Measurements from ENCODE around the gene RASSF9. TPM values are rescaled to one million over a fixed set of nuclear protein-coding genes. Genes with fewer than 3 reads are reported as not detected.

RASSF9 gene
- polyA plus RNA-seq, 4 donors: 0.27 to 1.5 (median 0.83) TPM

DNA sequence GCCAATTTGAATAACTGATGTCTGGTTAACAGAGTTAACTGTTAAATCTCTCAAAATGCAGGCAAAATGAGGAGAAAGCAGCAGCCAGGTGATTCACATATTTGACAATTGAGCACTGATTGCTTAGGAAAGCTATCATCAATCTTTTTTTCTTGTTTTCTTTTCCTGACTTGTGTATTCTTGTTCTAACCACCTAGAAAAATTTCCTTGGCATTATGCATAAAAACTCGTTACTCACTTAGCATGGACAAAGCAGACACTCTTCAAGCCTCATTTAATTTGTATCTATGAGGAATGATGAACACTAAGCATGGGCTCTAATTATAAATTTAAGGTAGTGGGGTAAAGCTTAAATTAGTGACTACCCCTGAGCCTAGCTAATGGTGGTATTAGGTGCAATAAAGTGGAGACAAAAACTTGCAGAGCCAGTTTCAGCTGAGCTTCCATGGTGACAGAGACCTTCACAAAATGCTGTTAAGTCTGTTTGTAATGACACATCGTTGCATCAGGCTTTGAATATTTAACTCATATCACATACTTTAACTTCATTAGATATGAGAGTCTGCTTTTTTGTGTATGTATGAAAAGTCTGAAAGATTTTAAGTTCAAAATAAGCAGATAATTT lies 52.0 kb downstream of the RASSF9 start:
- Histone ChIP-seq H3K9me3 (ENCODE audit: control insufficient read depth in 2 of 2, insufficient read depth in 1 of 2, low read depth in 1 of 2, low read length in 1 of 2) (peaks cover 0 to 3% of the 10 kb centered on the region in 2 donors), H3K27ac (ENCODE audit: low read depth in 1 of 3, low read length in 2 of 3) (no peak overlapping the region), H3K36me3 (ENCODE audit: control insufficient read depth in 3 of 3, insufficient read depth in 2 of 3, low read depth in 1 of 3, low read length in 3 of 3) (no peaks in the 10 kb centered on the region), H3K4me3 (ENCODE audit: low read depth in 1 of 3, low read length in 3 of 3) (no peak overlapping the region), H3K4me1 (ENCODE audit: control insufficient read depth in 3 of 3, insufficient read depth in 2 of 3, low read depth in 1 of 3, low read length in 2 of 3) (no peaks in the 10 kb centered on the region), H3K27me3 (ENCODE audit: control insufficient read depth in 3 of 3, insufficient read depth in 3 of 3, low read length in 3 of 3) (no peaks in the 10 kb centered on the region)
- DNase-seq (no peak), FAIRE-seq (no peak)
- 55 to 70% (median 58%) methylated on average over 2 of the region's 2 CpGs for WGBS, 3 donors

DNA sequence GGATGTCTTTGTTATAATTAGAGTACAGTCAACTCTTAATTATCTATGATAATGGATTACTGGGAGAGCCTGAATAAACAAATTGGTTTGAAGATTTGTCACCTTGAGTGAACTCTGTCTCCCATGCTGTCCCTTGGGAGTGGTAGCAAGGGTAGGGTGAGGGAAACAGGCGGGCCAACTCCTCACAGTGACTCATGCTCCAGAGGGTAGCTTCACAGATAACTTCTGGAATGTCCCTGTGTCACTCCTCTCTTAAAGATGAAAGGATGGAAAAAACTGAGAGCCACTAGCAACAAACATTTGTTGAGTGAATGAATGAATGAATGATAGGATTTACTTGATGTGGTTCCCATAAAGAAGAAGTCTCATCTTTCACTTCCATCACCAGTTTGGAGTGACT lies 53.5 kb downstream of the RASSF9 start:
- Histone ChIP-seq H3K4me3 (ENCODE audit: low read depth in 1 of 3, low read length in 3 of 3) (no peak overlapping the region), H3K9me3 (ENCODE audit: control insufficient read depth in 2 of 2, insufficient read depth in 1 of 2, low read depth in 1 of 2, low read length in 1 of 2) (peaks cover 0 to 3% of the 10 kb centered on the region in 2 donors), H3K4me1 (ENCODE audit: control insufficient read depth in 3 of 3, insufficient read depth in 2 of 3, low read depth in 1 of 3, low read length in 2 of 3) (no peaks in the 10 kb centered on the region), H3K27ac (ENCODE audit: low read depth in 1 of 3, low read length in 2 of 3) (no peak overlapping the region), H3K27me3 (ENCODE audit: control insufficient read depth in 3 of 3, insufficient read depth in 3 of 3, low read length in 3 of 3) (no peaks in the 10 kb centered on the region), H3K36me3 (ENCODE audit: control insufficient read depth in 3 of 3, insufficient read depth in 2 of 3, low read depth in 1 of 3, low read length in 3 of 3) (no peaks in the 10 kb centered on the region)
- WGBS, 3 donors: 32 to 69% (median 63%) methylated on average over 1 of the region's 1 CpG
- no peak for FAIRE-seq
- peak in 1 of 2 donors; percentile 61 for DNase-seq

DNA sequence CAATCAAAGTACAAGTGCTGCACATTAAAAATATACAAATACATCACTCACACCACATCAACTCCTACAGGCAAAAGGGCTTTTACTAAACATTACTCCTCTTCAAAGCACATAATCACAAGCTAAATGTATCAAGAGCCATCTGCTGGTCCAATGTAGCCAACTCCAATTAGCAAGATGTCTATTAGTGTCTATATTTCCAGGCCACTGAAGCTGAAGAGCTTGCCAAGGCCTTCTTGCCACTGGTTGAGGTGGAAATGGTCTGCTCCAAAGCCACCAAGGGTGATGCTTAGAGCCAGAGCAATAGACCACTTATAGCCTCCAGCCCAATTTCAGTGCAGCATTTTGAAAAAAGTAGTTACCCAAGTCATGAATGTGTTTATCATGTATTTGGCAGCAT lies 54.4 kb downstream of the RASSF9 start:
- Histone ChIP-seq H3K4me1 (ENCODE audit: control insufficient read depth in 3 of 3, insufficient read depth in 2 of 3, low read depth in 1 of 3, low read length in 2 of 3) (no peaks in the 10 kb centered on the region), H3K4me3 (ENCODE audit: low read depth in 1 of 3, low read length in 3 of 3) (no peak overlapping the region), H3K9me3 (ENCODE audit: control insufficient read depth in 2 of 2, insufficient read depth in 1 of 2, low read depth in 1 of 2, low read length in 1 of 2) (peaks cover 0 to 3% of the 10 kb centered on the region in 2 donors), H3K27ac (ENCODE audit: low read depth in 1 of 3, low read length in 2 of 3) (no peak overlapping the region), H3K36me3 (ENCODE audit: control insufficient read depth in 3 of 3, insufficient read depth in 2 of 3, low read depth in 1 of 3, low read length in 3 of 3) (no peaks in the 10 kb centered on the region), H3K27me3 (ENCODE audit: control insufficient read depth in 3 of 3, insufficient read depth in 3 of 3, low read length in 3 of 3) (no peaks in the 10 kb centered on the region)
- FAIRE-seq (no peak), DNase-seq (no peak)

DNA sequence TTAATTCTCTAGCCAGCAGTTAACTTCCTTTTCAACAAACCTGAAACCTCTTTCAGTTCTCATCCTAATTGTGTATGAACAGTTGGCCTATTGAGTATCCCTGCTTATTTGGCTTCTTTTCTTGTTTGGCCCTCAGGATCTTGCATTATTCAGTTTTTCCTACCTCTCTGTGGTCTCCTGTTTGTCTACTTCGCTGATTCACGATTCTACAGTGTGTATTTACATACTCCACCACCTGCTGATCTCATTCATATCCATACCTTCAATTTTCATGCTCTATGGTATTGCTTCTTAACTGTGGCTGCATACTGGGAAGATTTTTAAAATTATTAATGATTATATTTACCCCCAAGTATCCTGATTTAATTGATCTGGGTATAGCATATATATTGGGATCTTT lies 56.4 kb downstream of the RASSF9 start:
- H3K36me3 ChIP-seq (ENCODE audit: control insufficient read depth in 3 of 3, insufficient read depth in 2 of 3, low read depth in 1 of 3, low read length in 3 of 3): no peaks in the 10 kb centered on the region
- H3K9me3 ChIP-seq (ENCODE audit: control insufficient read depth in 2 of 2, insufficient read depth in 1 of 2, low read depth in 1 of 2, low read length in 1 of 2): no peaks in the 10 kb centered on the region
- FAIRE-seq (no peak), DNase-seq (no peak)
- no peaks in the 10 kb centered on the region for H3K27me3 ChIP-seq (ENCODE audit: control insufficient read depth in 3 of 3, insufficient read depth in 3 of 3, low read length in 3 of 3)
- WGBS, 3 donors: 72 to 84% (median 73%) methylated on average over 2 of the region's 2 CpGs
- H3K27ac ChIP-seq (ENCODE audit: low read depth in 1 of 3, low read length in 2 of 3): no peak overlapping the region
- H3K4me1 ChIP-seq (ENCODE audit: control insufficient read depth in 3 of 3, insufficient read depth in 2 of 3, low read depth in 1 of 3, low read length in 2 of 3): no peaks in the 10 kb centered on the region
- H3K4me3 ChIP-seq (ENCODE audit: low read depth in 1 of 3, low read length in 3 of 3): no peak overlapping the region

DNA sequence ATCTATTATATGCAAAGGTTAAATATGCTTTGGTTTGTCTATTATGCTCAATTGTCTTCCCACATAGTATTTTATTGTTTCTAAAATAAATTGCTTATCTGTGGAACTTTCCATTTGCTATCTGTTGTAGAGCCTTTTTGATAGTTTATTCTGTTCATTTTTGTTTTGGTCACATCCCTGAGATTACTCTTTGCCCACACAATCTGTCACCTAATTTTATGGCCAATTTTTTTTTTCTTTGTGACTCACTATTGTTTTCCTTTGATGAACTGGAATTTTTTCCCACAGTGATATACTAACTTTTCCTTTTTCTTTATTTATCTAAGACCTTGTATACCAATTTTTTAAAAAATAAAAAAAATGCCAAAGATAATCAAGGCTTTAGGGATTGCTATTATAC lies 61.1 kb downstream of the RASSF9 start:
- DNase-seq (no peak), FAIRE-seq (no peak)
- Histone ChIP-seq H3K27ac (ENCODE audit: low read depth in 1 of 3, low read length in 2 of 3) (no peak overlapping the region), H3K9me3 (ENCODE audit: control insufficient read depth in 2 of 2, insufficient read depth in 1 of 2, low read depth in 1 of 2, low read length in 1 of 2) (no peaks in the 10 kb centered on the region), H3K4me1 (ENCODE audit: control insufficient read depth in 3 of 3, insufficient read depth in 2 of 3, low read depth in 1 of 3, low read length in 2 of 3) (no peaks in the 10 kb centered on the region), H3K27me3 (ENCODE audit: control insufficient read depth in 3 of 3, insufficient read depth in 3 of 3, low read length in 3 of 3) (no peaks in the 10 kb centered on the region), H3K36me3 (ENCODE audit: control insufficient read depth in 3 of 3, insufficient read depth in 2 of 3, low read depth in 1 of 3, low read length in 3 of 3) (no peaks in the 10 kb centered on the region), H3K4me3 (ENCODE audit: low read depth in 1 of 3, low read length in 3 of 3) (no peak overlapping the region)

DNA sequence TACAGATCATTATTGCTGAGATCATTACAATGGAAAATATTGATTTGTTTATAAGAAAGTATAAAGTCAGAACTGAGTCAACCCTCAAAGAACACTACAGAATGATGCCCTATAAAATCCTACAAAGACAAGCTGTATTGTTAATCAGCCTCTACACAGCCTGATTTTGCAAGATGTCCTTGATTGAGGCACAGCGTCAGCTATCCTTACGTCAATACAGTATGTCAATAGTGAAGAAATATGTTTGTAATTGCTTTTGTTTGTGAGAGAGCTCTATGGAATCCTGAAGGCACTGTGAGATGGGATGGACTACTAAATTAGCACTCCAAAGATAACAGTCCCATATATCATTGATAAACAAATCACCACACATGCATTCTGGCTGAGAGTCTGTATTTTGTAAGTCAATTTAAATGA lies 70.7 kb downstream of the RASSF9 start:
- Histone ChIP-seq H3K4me1 (ENCODE audit: control insufficient read depth in 3 of 3, insufficient read depth in 2 of 3, low read depth in 1 of 3, low read length in 2 of 3) (no peaks in the 10 kb centered on the region), H3K9me3 (ENCODE audit: control insufficient read depth in 2 of 2, insufficient read depth in 1 of 2, low read depth in 1 of 2, low read length in 1 of 2) (no peaks in the 10 kb centered on the region), H3K36me3 (ENCODE audit: control insufficient read depth in 3 of 3, insufficient read depth in 2 of 3, low read depth in 1 of 3, low read length in 3 of 3) (no peaks in the 10 kb centered on the region), H3K27ac (ENCODE audit: low read depth in 1 of 3, low read length in 2 of 3) (no peak overlapping the region), H3K4me3 (ENCODE audit: low read depth in 1 of 3, low read length in 3 of 3) (no peak overlapping the region), H3K27me3 (ENCODE audit: control insufficient read depth in 3 of 3, insufficient read depth in 3 of 3, low read length in 3 of 3) (no peaks in the 10 kb centered on the region)
- 23 to 46% (median 42%) methylated on average over 2 of the region's 2 CpGs for WGBS, 3 donors
- DNase-seq: peak in 1 of 2 donors; percentile 28
- no peak for FAIRE-seq

DNA sequence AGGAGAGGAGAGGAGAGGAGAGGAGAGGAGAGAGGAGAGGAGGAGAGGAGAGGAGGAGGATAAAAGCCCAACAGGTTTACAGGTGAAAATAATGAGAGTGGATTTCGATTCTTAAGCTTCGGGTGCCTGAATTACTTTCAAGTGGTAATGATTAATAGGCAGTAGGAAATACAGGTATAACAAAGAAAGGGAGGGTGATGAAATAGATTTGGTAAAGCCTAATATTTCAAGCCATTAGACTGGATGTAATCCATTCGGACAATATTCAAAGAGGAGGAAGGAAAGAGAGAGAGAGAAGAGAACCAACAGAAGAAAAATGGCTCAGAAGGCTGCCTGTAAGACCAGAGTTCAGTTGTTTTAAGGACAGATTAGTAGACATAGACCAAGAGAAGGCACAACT lies 76.6 kb downstream of the RASSF9 start:
- H3K27ac ChIP-seq (ENCODE audit: low read depth in 1 of 3, low read length in 2 of 3): peak overlapping the region in 1 of 3 donors; percentile 80
- DNase-seq (peak; percentile 37 to 53), FAIRE-seq (no peak)
- no peaks in the 10 kb centered on the region for H3K27me3 ChIP-seq (ENCODE audit: control insufficient read depth in 3 of 3, insufficient read depth in 3 of 3, low read length in 3 of 3)
- peaks cover 0 to 14% of the 10 kb centered on the region in 2 donors for H3K9me3 ChIP-seq (ENCODE audit: control insufficient read depth in 2 of 2, insufficient read depth in 1 of 2, low read depth in 1 of 2, low read length in 1 of 2)
- no peaks in the 10 kb centered on the region for H3K36me3 ChIP-seq (ENCODE audit: control insufficient read depth in 3 of 3, insufficient read depth in 2 of 3, low read depth in 1 of 3, low read length in 3 of 3)
- 15 to 65% (median 37%) methylated on average over 3 of the region's 3 CpGs for WGBS, 3 donors
- H3K4me1 ChIP-seq (ENCODE audit: control insufficient read depth in 3 of 3, insufficient read depth in 2 of 3, low read depth in 1 of 3, low read length in 2 of 3): peaks cover 0 to 7% (median 0%) of the 10 kb centered on the region in 3 donors
- no peak overlapping the region for H3K4me3 ChIP-seq (ENCODE audit: low read depth in 1 of 3, low read length in 3 of 3)

DNA sequence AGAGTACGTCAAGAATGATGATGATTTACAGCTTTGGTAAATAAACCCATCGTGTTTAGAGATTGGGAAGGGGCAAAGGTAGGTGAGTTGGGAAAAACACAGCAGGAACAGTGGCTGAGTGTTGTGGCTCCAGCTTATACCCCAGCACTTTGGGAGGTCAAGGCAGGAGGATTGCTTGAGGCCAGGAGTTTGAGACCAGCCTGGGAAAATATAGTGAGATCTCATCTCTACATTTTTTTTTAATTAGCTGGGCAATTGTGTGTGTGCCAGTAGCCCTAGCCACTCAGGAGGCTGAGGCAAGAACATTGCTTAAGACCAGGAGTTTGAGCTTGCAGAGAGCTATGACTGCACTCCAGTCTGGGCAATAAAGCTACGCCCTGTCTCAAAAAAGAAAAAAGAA lies 77.1 kb downstream of the RASSF9 start:
- Histone ChIP-seq H3K36me3 (ENCODE audit: control insufficient read depth in 3 of 3, insufficient read depth in 2 of 3, low read depth in 1 of 3, low read length in 3 of 3) (no peaks in the 10 kb centered on the region), H3K9me3 (ENCODE audit: control insufficient read depth in 2 of 2, insufficient read depth in 1 of 2, low read depth in 1 of 2, low read length in 1 of 2) (peaks cover 0 to 17% of the 10 kb centered on the region in 2 donors), H3K27ac (ENCODE audit: low read depth in 1 of 3, low read length in 2 of 3) (peak overlapping the region in 1 of 3 donors; percentile 80), H3K4me3 (ENCODE audit: low read depth in 1 of 3, low read length in 3 of 3) (no peak overlapping the region), H3K4me1 (ENCODE audit: control insufficient read depth in 3 of 3, insufficient read depth in 2 of 3, low read depth in 1 of 3, low read length in 2 of 3) (peaks cover 0 to 7% (median 0%) of the 10 kb centered on the region in 3 donors), H3K27me3 (ENCODE audit: control insufficient read depth in 3 of 3, insufficient read depth in 3 of 3, low read length in 3 of 3) (no peaks in the 10 kb centered on the region)
- DNase-seq (peak; percentile 70 to 71), FAIRE-seq (no peak)
- WGBS, 3 donors: 11 to 52% (median 28%) methylated on average over 3 of the region's 3 CpGs

DNA sequence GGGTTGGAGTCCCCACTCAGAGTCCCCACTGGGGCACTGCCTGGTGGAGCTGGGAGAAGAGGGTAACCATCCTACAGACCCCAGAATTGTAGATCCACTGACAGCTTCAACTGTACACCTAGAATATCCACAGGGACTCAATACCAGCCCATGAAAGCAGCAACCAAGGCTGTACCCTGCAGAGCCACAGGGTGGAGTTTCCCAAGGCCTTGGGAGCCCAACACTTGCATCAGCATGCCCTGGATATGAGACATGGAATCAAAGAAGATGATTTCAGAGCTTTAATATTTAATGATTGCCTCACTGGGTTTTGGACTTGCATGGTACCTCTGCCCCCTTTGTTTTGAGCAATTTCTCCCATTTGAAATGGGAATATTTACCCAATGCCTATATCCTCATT lies 80.4 kb downstream of the RASSF9 start:
- H3K27ac ChIP-seq (ENCODE audit: low read depth in 1 of 3, low read length in 2 of 3): no peak overlapping the region
- DNase-seq (no peak), FAIRE-seq (no peak)
- H3K4me1 ChIP-seq (ENCODE audit: control insufficient read depth in 3 of 3, insufficient read depth in 2 of 3, low read depth in 1 of 3, low read length in 2 of 3): peaks cover 0 to 7% (median 0%) of the 10 kb centered on the region in 3 donors
- no peak overlapping the region for H3K4me3 ChIP-seq (ENCODE audit: low read depth in 1 of 3, low read length in 3 of 3)
- H3K9me3 ChIP-seq (ENCODE audit: control insufficient read depth in 2 of 2, insufficient read depth in 1 of 2, low read depth in 1 of 2, low read length in 1 of 2): peaks cover 0 to 17% of the 10 kb centered on the region in 2 donors
- no peaks in the 10 kb centered on the region for H3K27me3 ChIP-seq (ENCODE audit: control insufficient read depth in 3 of 3, insufficient read depth in 3 of 3, low read length in 3 of 3)
- no peaks in the 10 kb centered on the region for H3K36me3 ChIP-seq (ENCODE audit: control insufficient read depth in 3 of 3, insufficient read depth in 2 of 3, low read depth in 1 of 3, low read length in 3 of 3)
